M059J (cell line): ENCODE results near the gene C1orf50. TPM values are rescaled to one million over a fixed set of nuclear protein-coding genes. Genes with fewer than 3 reads are reported as not detected.

Experiments
- DNase-seq: peaks from one replicate; pipeline ENCODE4 v3.0.0-alpha.2; 2012; ENCODE audit warnings: low read depth
- total RNA-seq: library from RNA; depleted of rRNA; stranded (reverse); fragments of >200 nt; shearing (Covaris generic); gene quantifications from 2 replicates; pipeline ENCODE4 v1.2.3, GENCODE V29; 2014

The C1orf50 gene
- total RNA-seq, 1 experiment from 2014 or later, result 8.5 TPM

DNA sequence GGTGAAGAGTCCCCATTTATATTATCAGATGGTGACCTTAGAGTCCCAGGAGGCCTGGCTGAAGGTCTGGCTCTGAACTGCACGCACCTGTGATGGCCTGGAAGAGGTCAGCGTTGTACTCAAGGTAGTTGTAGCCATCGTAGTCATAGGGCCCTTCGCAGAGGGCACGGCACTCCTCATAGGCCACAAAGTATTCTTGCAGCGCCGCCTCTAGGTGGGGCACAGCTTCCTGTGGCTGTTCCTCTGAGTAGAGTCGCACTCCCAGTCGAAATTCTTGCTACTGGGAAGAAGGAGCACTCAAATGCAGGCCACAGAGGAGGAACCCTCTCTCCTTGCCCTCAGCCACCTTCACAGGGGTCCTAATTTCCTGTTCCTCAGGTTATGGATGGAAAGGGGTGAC is 7.9 kb upstream of the C1orf50 start:
- DNase-seq, result no peak

DNA sequence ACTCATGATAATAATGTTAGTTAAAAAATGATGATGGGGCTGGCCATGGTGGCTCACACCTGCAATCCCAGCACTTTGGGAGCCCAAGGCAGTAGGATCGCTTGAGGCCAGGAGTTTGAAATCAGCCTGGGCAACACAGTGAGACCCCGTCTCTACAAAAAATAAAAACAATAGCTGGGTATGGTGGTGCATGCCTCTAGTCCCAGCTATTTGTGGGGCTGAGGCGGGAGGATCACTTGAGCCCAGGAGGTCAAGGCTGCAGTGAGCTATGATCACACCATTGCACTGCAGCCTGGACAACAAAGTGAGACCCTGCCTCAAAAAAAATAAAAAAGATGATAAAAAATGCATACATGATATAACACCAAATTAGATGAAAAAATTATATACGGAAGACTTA is 5.5 kb upstream of the C1orf50 start:
- no peak for DNase-seq

GRCh38 chr1:42762269-42762668 is 4.8 kb upstream of the C1orf50 start:
- no peak for DNase-seq

- DNase-seq, result no peak
These were observed 1.8 kb upstream of the C1orf50 start for GRCh38 chr1:42765269-42765668.

DNA sequence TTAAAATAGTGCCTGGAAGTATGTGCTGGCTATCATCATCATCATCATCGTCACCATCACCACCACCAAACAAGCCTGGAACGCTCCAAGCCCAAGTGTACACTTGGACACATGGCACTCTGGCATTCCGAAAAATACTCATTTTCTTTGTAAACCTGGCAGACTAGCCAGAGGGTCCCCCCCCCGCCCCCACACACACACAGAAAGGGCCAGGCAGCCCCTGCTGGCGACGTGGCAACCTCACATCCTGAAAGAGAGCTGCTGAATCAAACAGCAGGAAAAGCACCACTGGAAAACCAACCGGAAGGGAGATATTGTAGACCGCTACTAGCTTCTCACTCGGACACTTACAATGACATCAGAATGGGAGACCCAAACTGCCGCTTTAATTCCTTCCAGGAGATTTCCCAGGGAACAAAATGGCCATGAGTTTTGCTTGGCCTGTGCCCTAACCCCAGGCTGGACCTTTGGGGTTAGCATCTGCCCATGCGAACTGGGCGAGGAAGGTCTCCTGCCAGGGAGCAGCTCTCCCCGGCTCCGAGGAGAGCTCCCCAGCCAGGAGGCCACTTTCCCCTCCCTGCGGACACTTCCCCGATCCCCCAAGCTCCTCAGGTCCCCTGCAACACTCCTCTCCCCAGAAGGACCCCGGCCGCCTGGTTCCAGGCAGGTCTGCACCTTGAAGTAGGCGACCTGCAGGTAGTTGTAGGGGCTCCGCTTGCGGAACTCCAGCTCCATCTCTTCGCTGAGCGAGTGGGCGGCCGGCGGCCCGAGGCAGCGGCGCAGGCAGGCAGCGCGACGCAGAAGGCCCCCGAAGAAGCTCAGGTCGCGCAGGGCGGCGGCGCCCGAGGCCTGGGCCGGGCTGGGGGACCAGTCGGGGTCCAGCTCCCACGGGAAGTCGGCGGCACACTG is 963 bp upstream of the C1orf50 start:
- peak; percentile 86 for DNase-seq

GRCh38 chr1:42767510-42768000 is 506 bp downstream of the C1orf50 start:
- no peak for DNase-seq

GRCh38 chr1:42768172-42768571 is 1.1 kb downstream of the C1orf50 start:
- DNase-seq, result no peak

DNA sequence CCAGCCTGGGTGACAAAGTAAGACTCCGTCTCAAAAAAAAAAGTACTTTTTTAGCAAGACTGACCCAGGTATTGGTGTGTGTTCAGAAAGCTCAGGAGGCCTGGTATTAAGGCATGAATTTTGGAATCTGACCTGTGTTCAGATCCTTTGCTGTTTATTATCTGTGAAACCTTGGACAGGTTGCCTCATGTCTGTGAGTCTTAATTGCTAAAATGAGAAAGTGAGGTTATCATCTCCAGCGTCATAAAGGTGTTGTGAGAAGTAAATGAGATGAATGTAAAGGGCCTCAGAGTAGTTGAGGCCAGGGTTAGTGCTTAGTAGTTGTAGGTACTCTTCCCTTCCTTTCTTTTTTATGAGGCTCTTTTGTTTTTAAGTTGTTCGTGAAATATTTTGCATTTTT is 2.8 kb downstream of the C1orf50 start:
- no peak for DNase-seq

DNA sequence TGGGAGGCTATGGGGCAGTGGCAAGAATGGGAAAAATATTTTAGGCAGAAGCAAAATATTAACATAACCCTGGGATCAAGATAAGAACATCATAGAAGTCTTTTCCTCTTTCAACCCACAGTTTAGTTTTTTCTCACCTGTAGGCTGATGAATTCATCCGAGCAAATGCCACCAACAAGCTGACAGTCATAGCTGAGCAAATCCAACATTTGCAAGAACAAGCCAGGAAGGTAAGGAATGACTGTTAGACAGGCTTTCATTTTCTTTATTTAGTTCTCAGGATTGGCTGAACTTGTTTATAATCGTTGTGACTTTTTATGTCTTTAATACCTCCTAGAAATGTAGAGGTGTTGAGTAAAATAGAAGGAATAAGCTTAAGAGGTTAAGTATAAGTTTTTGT is 6.4 kb downstream of the C1orf50 start:
- DNase-seq, result no peak

DNA sequence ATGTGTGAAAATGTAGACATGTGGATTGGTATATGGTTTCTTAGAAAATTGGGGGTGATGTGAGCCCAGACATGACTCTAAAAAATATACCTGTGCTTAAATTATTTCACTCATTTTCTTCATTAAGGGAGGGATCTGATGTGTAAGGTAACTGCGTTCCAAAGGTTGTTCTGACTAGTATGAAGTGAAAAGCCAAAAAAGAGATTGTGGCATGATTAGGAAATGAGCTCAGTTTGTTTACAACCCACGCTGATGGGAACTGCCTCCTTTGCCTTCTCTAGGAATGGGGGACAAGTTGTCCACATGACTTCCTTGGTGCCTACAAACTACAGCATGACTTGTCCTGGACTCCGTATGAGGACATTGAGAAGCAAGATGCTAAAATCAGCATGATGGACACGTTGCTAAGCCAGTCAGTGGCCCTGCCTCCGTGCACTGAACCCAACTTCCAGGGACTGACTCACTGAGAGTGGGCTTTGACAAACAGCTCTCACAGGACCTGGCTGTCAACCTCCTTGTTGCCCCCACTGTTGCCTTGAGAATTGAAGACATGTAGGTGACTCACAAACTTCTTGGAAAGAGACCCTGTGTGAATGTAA is 8.0 kb downstream of the C1orf50 start:
- no peak for DNase-seq

DNA sequence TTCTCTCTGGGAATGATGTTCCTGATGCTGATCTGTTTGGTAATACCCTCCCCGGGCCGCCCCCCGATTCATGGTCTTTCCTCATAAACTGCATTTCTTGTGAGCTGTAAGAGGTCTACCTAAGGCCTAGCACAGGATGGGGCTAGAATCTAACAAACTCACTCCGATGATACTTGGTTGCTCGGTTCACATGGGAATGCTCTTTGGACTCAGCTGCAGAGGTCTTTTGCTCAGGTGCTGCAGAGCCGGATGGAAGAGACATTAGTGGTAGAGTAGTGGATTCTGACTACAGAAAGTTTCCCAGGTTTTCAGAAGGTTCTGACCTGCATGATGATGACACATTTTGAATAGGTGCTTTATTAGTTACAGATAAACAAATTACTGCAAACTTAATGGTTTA is 9.5 kb downstream of the C1orf50 start:
- DNase-seq, result no peak

- DNase-seq, result peak; percentile 34
These were observed 10.8 kb downstream of the C1orf50 start for GRCh38 chr1:42777852-42778251.

GRCh38 chr1:42779725-42780124 is 12.7 kb downstream of the C1orf50 start:
- DNase-seq, result no peak

GRCh38 chr1:42780176-42780575 is 13.1 kb downstream of the C1orf50 start:
- DNase-seq, result no peak

DNA sequence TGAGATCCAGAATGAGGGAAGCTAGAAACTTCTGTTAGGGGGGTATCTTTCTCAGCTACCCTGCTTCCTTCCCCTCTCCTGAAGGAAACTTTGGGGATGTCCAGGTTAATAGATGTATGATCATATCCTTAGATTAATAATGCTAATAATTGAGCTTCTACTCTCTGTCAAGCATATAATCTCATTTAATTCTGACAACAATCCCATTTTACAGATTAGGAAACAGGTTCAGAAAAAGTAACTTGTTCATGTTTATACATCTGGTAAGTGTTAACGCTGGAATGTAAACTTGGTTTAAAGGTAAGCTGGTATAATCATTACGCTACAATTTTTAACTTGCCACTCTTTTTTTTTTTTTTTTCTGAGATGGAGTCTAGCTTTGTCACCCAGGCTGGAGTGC is 16.0 kb downstream of the C1orf50 start:
- no peak for DNase-seq

- DNase-seq, result no peak
These were observed 17.5 kb downstream of the C1orf50 start for GRCh38 chr1:42784547-42784945.

GRCh38 chr1:42784946-42785693 is 18.1 kb downstream of the C1orf50 start, which contains the start of gene TMEM269:
Gene TMEM269 (plus strand): TSS chr1:42784991. CDS start chr1:42789894, 4,903 bp downstream.
- DNase-seq, result no peak

- DNase-seq, result no peak
These were observed 19.0 kb downstream of the C1orf50 start for GRCh38 chr1:42786097-42786496.

DNA sequence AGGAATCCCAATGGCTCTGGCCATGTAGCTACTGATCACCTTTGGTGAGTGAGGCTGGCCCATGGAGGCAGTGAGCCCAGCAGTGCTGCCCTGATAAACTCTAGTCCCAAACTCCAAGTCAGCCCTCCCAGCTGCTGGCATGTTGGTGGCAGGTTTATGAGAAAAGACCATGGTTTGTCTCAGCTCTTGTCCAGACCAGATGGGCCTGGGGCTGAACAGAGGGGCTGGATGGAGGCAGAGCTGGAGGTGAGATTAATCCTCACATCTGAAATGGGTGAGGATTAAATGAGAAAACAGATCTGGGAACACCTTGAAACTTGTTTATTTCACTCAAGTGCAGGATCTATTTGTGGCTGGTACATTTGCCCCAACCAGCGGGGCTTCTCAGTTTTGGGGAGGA is 21.0 kb downstream of the C1orf50 start:
- no peak for DNase-seq

DNA sequence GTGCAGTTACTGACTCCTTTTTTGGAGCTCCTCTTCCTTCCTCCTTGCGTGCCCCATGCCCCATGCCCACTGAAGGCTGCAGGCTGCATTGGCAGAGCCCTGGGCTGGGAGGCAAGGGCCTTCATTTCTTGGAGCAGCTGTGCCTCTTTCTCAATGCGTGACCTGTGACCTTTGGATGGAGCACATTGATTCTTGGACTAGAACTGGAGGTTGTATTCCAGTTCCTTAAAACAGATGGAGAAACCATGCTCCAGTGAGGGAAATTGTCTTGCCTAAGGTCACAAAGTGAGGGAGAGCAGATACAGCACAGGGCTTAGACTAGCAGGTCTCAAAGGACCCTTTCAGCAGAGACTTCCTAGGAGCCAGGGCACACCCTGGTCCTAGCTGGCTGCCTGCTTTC is 26.8 kb downstream of the C1orf50 start:
- DNase-seq, result no peak

- no peak for DNase-seq
These were observed 30.4 kb downstream of the C1orf50 start for GRCh38 chr1:42797414-42797813.

DNA sequence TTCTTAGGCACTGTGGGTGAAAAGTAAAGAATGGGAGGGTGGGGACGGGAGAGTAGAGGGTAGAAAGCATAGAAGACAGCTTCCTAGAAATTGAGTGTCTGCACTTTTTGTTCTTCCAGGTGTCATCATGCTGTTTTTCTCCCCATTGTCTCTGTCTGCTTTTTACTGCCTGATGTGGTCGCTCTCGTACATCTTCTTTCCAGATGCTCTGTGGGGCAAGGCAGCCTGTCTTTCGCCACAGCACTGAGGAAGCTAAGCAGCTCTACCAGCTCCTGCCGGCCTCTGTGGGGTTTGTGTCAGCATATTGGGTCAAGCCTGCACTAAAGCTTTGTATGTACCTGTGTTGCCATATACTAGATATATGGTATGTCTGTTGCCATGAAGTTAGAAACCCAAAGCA is 30.9 kb downstream of the C1orf50 start:
- DNase-seq, result no peak
